IMR-90 (cell line): ENCODE results near the gene HSP90B1. TPM values are rescaled to one million over a fixed set of nuclear protein-coding genes. Genes with fewer than 3 reads are reported as not detected.

Experiments
- ATAC-seq: fragments of 200-7000 bp; cut with Tn5 transposase; 2 replicates; pipeline ENCODE4 v1.9.1; 2020; ENCODE audit warnings: low read depth, mild to moderate bottlenecking, moderate library complexity
- BruUV-seq: library from RNA; stranded (reverse); fragments of 400-500 nt; replicated peaks from 2 replicates; lab custom pipeline; 2021; lab: Mats Ljungman, UMichigan
- CTCF ChIA-PET: fragments of 300-600 bp; formaldehyde crosslinking; extraction: SDS; loops from one replicate; lab custom pipeline; 2021; ENCODE audit warnings: antibody characterized with exemption; lab: Yijun Ruan, JAX
- POLR2A ChIA-PET: fragments of 300-600 bp; sonication (Branson Sonifier 250); formaldehyde crosslinking; loops from one replicate; lab custom pipeline; 2022; ENCODE audit warnings: antibody characterized with exemption; ENCODE audit not compliant: unreplicated experiment; lab: Charles Lee
- DNase-seq: peaks from one replicate; pipeline ENCODE4 v3.0.0; 2013
- H2AFZ ChIP-seq: replicated peaks from 2 replicates; pipeline ENCODE3; 2013; ENCODE audit warnings: low read length, mild to moderate bottlenecking; ENCODE audit not compliant: poor library complexity
- H2AK5ac ChIP-seq: 2 replicates; pipeline ENCODE4 v1.6.1; 2013; ENCODE audit warnings: low read depth, low read length, inconsistent platforms
- H2AK9ac ChIP-seq: replicated peaks from 2 replicates; pipeline ENCODE3; 2013; ENCODE audit warnings: mild to moderate bottlenecking, low read depth, low read length, moderate library complexity; ENCODE audit not compliant: poor library complexity
- H2BK120ac ChIP-seq: 2 replicates; pipeline ENCODE4 v1.6.1; 2013; ENCODE audit warnings: low read depth, low read length, inconsistent platforms
- H2BK15ac ChIP-seq: 3 replicates; pipeline ENCODE4 v1.6.1; 2013; ENCODE audit warnings: low read depth, low read length, inconsistent platforms
- H2BK20ac ChIP-seq: 2 replicates; pipeline ENCODE4 v1.6.1; 2013; ENCODE audit warnings: low read depth, mild to moderate bottlenecking, inconsistent platforms, low read length, moderate library complexity
- H2BK5ac ChIP-seq: 2 replicates; pipeline ENCODE4 v1.6.1; 2013; ENCODE audit warnings: mild to moderate bottlenecking, low read depth, low read length, inconsistent platforms; ENCODE audit not compliant: poor library complexity, severe bottlenecking
- H3K14ac ChIP-seq: replicated peaks from 2 replicates; pipeline ENCODE4 v1.6.1; 2013; ENCODE audit warnings: low read depth, low read length, inconsistent platforms
- H3K18ac ChIP-seq: 2 replicates; pipeline ENCODE4 v1.6.1; 2013; ENCODE audit warnings: low read depth, low read length, control low read depth
- H3K23ac ChIP-seq: 2 replicates; pipeline ENCODE4 v1.6.1; 2013; ENCODE audit warnings: low read depth, low read length, inconsistent platforms
- H3K27ac ChIP-seq: 2 replicates; pipeline ENCODE4 v1.5.1; 2013; ENCODE audit warnings: mild to moderate bottlenecking, control low read depth, low read length; ENCODE audit not compliant: insufficient read depth
- H3K27me3 ChIP-seq: 2 replicates; pipeline ENCODE4 v1.6.1; 2013; ENCODE audit warnings: low read length; ENCODE audit not compliant: control insufficient read depth, insufficient read depth
- H3K36me3 ChIP-seq: 2 replicates; pipeline ENCODE4 v1.6.1; 2013; ENCODE audit warnings: low read length, mixed read lengths; ENCODE audit not compliant: control insufficient read depth, insufficient read depth
- H3K4ac ChIP-seq: 2 replicates; pipeline ENCODE4 v1.6.1; 2013; ENCODE audit warnings: low read depth, low read length, inconsistent platforms
- H3K4me1 ChIP-seq: 2 replicates; pipeline ENCODE4 v1.6.1; 2013; ENCODE audit warnings: low read length, mixed read lengths; ENCODE audit not compliant: control insufficient read depth, insufficient read depth
- H3K4me2 ChIP-seq: 2 replicates; pipeline ENCODE4 v1.6.1; 2013; ENCODE audit warnings: low read depth, mild to moderate bottlenecking, control low read depth, low read length, moderate library complexity
- H3K4me3 ChIP-seq: 2 replicates; pipeline ENCODE4 v1.5.1; 2013; ENCODE audit warnings: low read depth, mild to moderate bottlenecking, control low read depth, low read length, moderate library complexity; ENCODE audit not compliant: insufficient read depth
- H3K56ac ChIP-seq: 2 replicates; pipeline ENCODE4 v1.6.1; 2013; ENCODE audit warnings: low read length, inconsistent platforms; ENCODE audit not compliant: insufficient read depth; ENCODE audit errors: extremely low read depth
- H3K79me1 ChIP-seq, 2 experiments: 2 replicates each; pipeline ENCODE4 v1.6.1; 2013; ENCODE audit warnings: low read length in 2 of 2, inconsistent platforms in 1 of 2, low read depth in 1 of 2
- H3K9ac ChIP-seq: 2 replicates; pipeline ENCODE4 v1.6.1; 2013; ENCODE audit warnings: low read depth, low read length, control low read depth
- H3K9me1 ChIP-seq: 2 replicates; pipeline ENCODE4 v1.6.1; 2013; ENCODE audit warnings: low read length, inconsistent platforms; ENCODE audit not compliant: insufficient read depth
- H3K9me3 ChIP-seq: 2 replicates; pipeline ENCODE4 v1.6.1; 2013; ENCODE audit warnings: low read length; ENCODE audit not compliant: control insufficient read depth, insufficient read depth
- H4K20me1 ChIP-seq: 2 replicates; pipeline ENCODE4 v1.6.1; 2013; ENCODE audit warnings: low read length, inconsistent platforms; ENCODE audit not compliant: insufficient read depth
- H4K5ac ChIP-seq: 2 replicates; pipeline ENCODE4 v1.6.1; 2013; ENCODE audit warnings: mild to moderate bottlenecking, low read depth, low read length, control low read depth
- H4K8ac ChIP-seq, 2 experiments: 2 replicates each; pipeline ENCODE4 v1.6.1; 2013; ENCODE audit warnings: low read depth in 2 of 2, low read length in 2 of 2, control low read depth in 1 of 2, inconsistent platforms in 1 of 2
- H4K91ac ChIP-seq: 2 replicates; pipeline ENCODE4 v1.6.1; 2013; ENCODE audit warnings: low read depth, low read length, inconsistent platforms; ENCODE audit not compliant: insufficient read depth
- BHLHE40 ChIP-seq: fragments of 150-350 bp; IDR thresholded peaks from 2 replicates; pipeline ENCODE4 v1.6.1; 2016; ENCODE audit warnings: mild to moderate bottlenecking, low read depth, low read length
- CHD1 ChIP-seq: IDR thresholded peaks from 2 replicates; pipeline ENCODE4 v1.6.1; 2012; ENCODE audit warnings: low read depth, low read length, improper control_type of control experiment
- MAFK ChIP-seq: IDR thresholded peaks from 2 replicates; pipeline ENCODE4 v1.6.1; 2012; ENCODE audit warnings: low read depth, low read length, improper control_type of control experiment
- MAZ ChIP-seq: IDR thresholded peaks from 2 replicates; pipeline ENCODE4 v1.6.1; 2012; ENCODE audit warnings: low read depth, mild to moderate bottlenecking, low read length, improper control_type of control experiment, moderate library complexity, borderline replicate concordance
- MXI1 ChIP-seq: IDR thresholded peaks from 2 replicates; pipeline ENCODE4 v1.6.1; 2012; ENCODE audit warnings: low read depth, mild to moderate bottlenecking, low read length, moderate library complexity, borderline replicate concordance
- POLR2A ChIP-seq: IDR thresholded peaks from 2 replicates; pipeline ENCODE4 v1.6.1; 2012; ENCODE audit warnings: mild to moderate bottlenecking, low read depth, low read length
- RFX5 ChIP-seq: IDR thresholded peaks from 2 replicates; pipeline ENCODE4 v1.8.0; 2012; ENCODE audit warnings: low read depth, mild to moderate bottlenecking, low read length, moderate library complexity
- SMC3 ChIP-seq: fragments of 150-350 bp; IDR thresholded peaks from 2 replicates; pipeline ENCODE4 v1.6.1; 2016; ENCODE audit warnings: low read depth, mild to moderate bottlenecking, antibody characterized with exemption, low read length, moderate library complexity
- WGBS, 2 experiments: methylation state at CpG; one replicate each; pipeline versions ENCODE4 v1.1.5 to v1.1.7; 2013; ENCODE audit warnings: missing lambda C conversion rate in 2 of 2; ENCODE audit not compliant: insufficient read length in 1 of 2; ENCODE audit errors: extremely low coverage in 2 of 2; 5-methylcytosine and 5-hydroxymethylcytosine counted together
- dilution Hi-C: fragments of 300-500 bp; cut with HindIII; formaldehyde crosslinking; loops from one replicate; pipeline ENCODE4 v1.14.3; 2018; ENCODE audit warnings: low sequenced_read_pairs; ENCODE audit not compliant: unreplicated experiment
- in situ Hi-C: fragments of 300-500 bp; cut with MboI; formaldehyde crosslinking; loops from 3 replicates; pipeline ENCODE4 v1.14.3; 2019; ENCODE audit warnings: low sequenced_read_pairs, inconsistent platforms, mixed read lengths
- intact Hi-C: fragments of 100-400 bp; cut with micrococcal nuclease; formaldehyde crosslinking; loops from 2 replicates; pipeline ENCODE4 v1.10.0; 2022
- polyA plus RNA-seq, 3 experiments: library from polyadenylated mRNA; depleted of rRNA; stranded (reverse); fragments of >200 nt; gene quantifications; 2 replicates each; pipeline ENCODE4 v1.2.3, GENCODE V29; 2012; ENCODE audit warnings: low replicate concordance in 1 of 3
- total RNA-seq: library from RNA; depleted of rRNA; stranded (reverse); fragments of >200 nt; gene quantifications from 2 replicates; pipeline ENCODE4 v1.2.3, GENCODE V29; 2012
- TF ChIP-seq, protein P1 (sequence below): conservative IDR thresholded peaks from 2 replicates; pipeline ENCODE4 v1.5.1; 2012; ENCODE audit warnings: mild to moderate bottlenecking, low read depth, low read length, improper control_type of control experiment
- TF ChIP-seq, protein P2 (sequence below): fragments of 150-350 bp; IDR thresholded peaks from 2 replicates; pipeline ENCODE4 v1.6.1; 2017; ENCODE audit warnings: mild to moderate bottlenecking, antibody characterized with exemption, low read length, low read depth

The HSP90B1 gene
- total and polyA plus RNA-seq, 2 of the 4 experiments (the other 2 are of a cell fraction): 398 to 765 TPM

DNA sequence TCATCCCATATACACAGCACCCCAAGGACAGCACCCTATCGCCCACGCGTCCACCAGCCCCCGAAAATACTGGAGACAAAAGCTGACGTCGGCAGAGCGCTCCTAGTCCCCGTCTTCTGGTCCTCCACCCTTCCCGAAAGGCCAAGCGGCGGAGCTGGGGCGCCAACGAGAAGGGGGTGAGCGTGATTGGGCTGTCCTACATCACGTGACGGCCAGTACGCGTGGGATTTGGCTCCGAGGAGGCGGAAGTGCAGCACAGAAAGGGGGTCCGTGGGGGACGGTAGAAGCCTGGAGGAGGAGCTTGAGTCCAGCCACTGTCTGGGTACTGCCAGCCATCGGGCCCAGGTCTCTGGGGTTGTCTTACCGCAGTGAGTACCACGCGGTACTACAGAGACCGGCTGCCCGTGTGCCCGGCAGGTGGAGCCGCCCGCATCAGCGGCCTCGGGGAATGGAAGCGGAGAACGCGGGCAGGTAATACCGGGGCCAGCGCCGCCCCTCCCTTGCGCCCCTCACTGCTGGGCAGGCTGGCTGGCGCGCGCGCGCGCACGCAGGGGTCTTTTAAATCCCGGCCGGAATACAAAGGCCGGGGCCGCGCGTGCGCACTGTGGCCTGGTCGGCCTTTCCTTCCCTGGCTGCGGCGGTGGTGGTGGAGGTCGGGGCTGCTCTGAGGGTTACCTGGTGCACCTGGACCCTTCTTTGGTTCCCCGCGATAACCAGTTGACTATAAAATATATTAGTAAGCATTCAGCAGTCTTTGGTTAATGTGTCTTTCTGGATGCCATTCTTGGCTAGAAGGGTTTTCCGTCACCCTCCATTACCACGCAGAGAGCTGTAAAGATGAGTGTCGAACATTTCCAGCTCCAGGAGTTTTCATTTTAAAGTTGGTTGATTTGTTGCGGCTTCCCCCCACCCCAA is 35.6 kb downstream of the HSP90B1 start, which contains the start of gene TDG:
Gene TDG, plus strand, starts transcription at position 283 of the 915 bp plus-strand sequence. Its CDS starts 166 bp downstream, at position 449.
- no peak for TF ChIP-seq RFX5
- peak; percentile 7; the same call in 1 of the 2 replicates for TF ChIP-seq SMC3
- TF ChIP-seq MXI1: peak; percentile 55; the same call in 1 of the 2 replicates
- peak; percentile 89 for TF ChIP-seq POLR2A
- TF ChIP-seq, protein P1, sequence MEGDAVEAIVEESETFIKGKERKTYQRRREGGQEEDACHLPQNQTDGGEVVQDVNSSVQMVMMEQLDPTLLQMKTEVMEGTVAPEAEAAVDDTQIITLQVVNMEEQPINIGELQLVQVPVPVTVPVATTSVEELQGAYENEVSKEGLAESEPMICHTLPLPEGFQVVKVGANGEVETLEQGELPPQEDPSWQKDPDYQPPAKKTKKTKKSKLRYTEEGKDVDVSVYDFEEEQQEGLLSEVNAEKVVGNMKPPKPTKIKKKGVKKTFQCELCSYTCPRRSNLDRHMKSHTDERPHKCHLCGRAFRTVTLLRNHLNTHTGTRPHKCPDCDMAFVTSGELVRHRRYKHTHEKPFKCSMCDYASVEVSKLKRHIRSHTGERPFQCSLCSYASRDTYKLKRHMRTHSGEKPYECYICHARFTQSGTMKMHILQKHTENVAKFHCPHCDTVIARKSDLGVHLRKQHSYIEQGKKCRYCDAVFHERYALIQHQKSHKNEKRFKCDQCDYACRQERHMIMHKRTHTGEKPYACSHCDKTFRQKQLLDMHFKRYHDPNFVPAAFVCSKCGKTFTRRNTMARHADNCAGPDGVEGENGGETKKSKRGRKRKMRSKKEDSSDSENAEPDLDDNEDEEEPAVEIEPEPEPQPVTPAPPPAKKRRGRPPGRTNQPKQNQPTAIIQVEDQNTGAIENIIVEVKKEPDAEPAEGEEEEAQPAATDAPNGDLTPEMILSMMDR: peak; percentile 16; the same call in 1 of the 2 replicates
- TF ChIP-seq CHD1: no peak
- peak; percentile 64; the same call in 1 of the 2 replicates for TF ChIP-seq MAFK
- peak; percentile 77 for TF ChIP-seq BHLHE40
- TF ChIP-seq, protein P2, sequence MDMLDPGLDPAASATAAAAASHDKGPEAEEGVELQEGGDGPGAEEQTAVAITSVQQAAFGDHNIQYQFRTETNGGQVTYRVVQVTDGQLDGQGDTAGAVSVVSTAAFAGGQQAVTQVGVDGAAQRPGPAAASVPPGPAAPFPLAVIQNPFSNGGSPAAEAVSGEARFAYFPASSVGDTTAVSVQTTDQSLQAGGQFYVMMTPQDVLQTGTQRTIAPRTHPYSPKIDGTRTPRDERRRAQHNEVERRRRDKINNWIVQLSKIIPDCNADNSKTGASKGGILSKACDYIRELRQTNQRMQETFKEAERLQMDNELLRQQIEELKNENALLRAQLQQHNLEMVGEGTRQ: peak; percentile 99
- TF ChIP-seq MAZ: peak; percentile 80
- Histone ChIP-seq H2BK120ac (peak within 1 kb of the TSS; percentile 86), H4K5ac (peak within 1 kb of the TSS; percentile 97), H3K18ac (peak within 1 kb of the TSS; percentile 90), H3K9me3 (no peaks in the 10 kb centered on the region), H2BK5ac (peak within 1 kb of the TSS; percentile 95), H3K4me2 (peak within 1 kb of the TSS; percentile 87), H3K56ac (peak within 1 kb of the TSS; percentile 97), H3K4me1 (peaks cover 12% of the 10 kb centered on the region), H4K8ac (peak within 1 kb of the TSS; percentile 96 to 99), H2AK5ac (peak within 1 kb of the TSS; percentile 92), H3K14ac (peak within 1 kb of the TSS; percentile 100), H3K9ac (peak within 1 kb of the TSS; percentile 99), H2AK9ac (peak within 1 kb of the TSS; percentile 100), H2BK15ac (peak within 1 kb of the TSS; percentile 48; the same call in 1 of the 3 replicates), H3K4ac (peak within 1 kb of the TSS; percentile 98), H3K27me3 (no peaks in the 10 kb centered on the region), H3K23ac (peak within 1 kb of the TSS; percentile 99), H4K91ac (peak within 1 kb of the TSS; percentile 100), H4K20me1 (peaks cover 16% of the 10 kb centered on the region), H3K9me1 (peaks cover 4% of the 10 kb centered on the region; the same call in 1 of the 2 replicates), H3K4me3 (peak within 1 kb of the TSS; percentile 85), H2AFZ (peak within 1 kb of the TSS; percentile 92), H2BK20ac (no peak within 1 kb of the TSS), H3K79me1 (peaks cover 11 to 63% of the 10 kb centered on the region in 2 experiments; a peak in 3 of 4 replicates), H3K27ac (peak within 1 kb of the TSS; percentile 91), H3K36me3 (peaks cover 1% of the 10 kb centered on the region)
- ChIA-PET CTCF (interaction anchor here (1.2 to 1.5 kb wide), 2 partner anchors 102 to 143 kb away, joined by 3 to 7 read pairs; no protein-coding TSS in a partner anchor), POLR2A (interaction anchor here (0.7 to 1.4 kb wide), 5 partner anchors 9 to 99 kb away, joined by 3 to 6 read pairs (median 4); a partner anchor contains a TSS)
- dilution Hi-C loops (no loop called here), in situ Hi-C loops (no loop called here), intact Hi-C loops (loop anchor here (1.0 to 10.0 kb wide), 4 partner anchors 9 to 319 kb away; partner anchors contain the start of gene HCFC2)
- BruUV-seq: no TSS peak
- ATAC-seq (peak; percentile 92), DNase-seq (peak; percentile 99)
- 0% methylated on average over 20 of the region's 64 CpGs; no CpG with 5 or more reads in 1 of the 2 experiments for WGBS, 2 experiments
